ENCODE results near the gene CD84. TPM values are rescaled to one million over a fixed set of nuclear protein-coding genes. Genes with fewer than 3 reads are reported as not detected.
"Not testable (repeated sequence)": the region's sequence is repeated elsewhere in the genome, so short reads cannot be mapped to it uniquely, and the experiment has no call there.

Gene CD84
- total RNA-seq, 4 donors from 2014 or later: 2.7 to 24.8 (median 5.2) TPM

GRCh38 chr1:160588468-160588867, 9.2 kb upstream of the CD84 start:
- no peak for DNase-seq
- H3K36me3 ChIP-seq: no peaks in the 10 kb centered on the region
- no peak for TF ChIP-seq POLR2A (IDR thresholded peaks at IDR 0.05)
- TF ChIP-seq, protein P1, sequence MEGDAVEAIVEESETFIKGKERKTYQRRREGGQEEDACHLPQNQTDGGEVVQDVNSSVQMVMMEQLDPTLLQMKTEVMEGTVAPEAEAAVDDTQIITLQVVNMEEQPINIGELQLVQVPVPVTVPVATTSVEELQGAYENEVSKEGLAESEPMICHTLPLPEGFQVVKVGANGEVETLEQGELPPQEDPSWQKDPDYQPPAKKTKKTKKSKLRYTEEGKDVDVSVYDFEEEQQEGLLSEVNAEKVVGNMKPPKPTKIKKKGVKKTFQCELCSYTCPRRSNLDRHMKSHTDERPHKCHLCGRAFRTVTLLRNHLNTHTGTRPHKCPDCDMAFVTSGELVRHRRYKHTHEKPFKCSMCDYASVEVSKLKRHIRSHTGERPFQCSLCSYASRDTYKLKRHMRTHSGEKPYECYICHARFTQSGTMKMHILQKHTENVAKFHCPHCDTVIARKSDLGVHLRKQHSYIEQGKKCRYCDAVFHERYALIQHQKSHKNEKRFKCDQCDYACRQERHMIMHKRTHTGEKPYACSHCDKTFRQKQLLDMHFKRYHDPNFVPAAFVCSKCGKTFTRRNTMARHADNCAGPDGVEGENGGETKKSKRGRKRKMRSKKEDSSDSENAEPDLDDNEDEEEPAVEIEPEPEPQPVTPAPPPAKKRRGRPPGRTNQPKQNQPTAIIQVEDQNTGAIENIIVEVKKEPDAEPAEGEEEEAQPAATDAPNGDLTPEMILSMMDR (IDR thresholded peaks at IDR 0.05): no peak
- H3K4me1 ChIP-seq: no peaks in the 10 kb centered on the region
- no peak overlapping the region for H3K4me3 ChIP-seq
- no peaks in the 10 kb centered on the region for H3K9me3 ChIP-seq
- no peak overlapping the region for H3K27ac ChIP-seq
- H3K27me3 ChIP-seq: no peaks in the 10 kb centered on the region

GRCh38 chr1:160584784-160585183, 5.5 kb upstream of the CD84 start:
- no peaks in the 10 kb centered on the region for H3K27me3 ChIP-seq
- no peak for DNase-seq
- no peak overlapping the region for H3K27ac ChIP-seq
- no peak for TF ChIP-seq POLR2A (IDR thresholded peaks at IDR 0.05)
- TF ChIP-seq, protein P1 (IDR thresholded peaks at IDR 0.05): no peak
- H3K36me3 ChIP-seq: no peaks in the 10 kb centered on the region
- H3K4me3 ChIP-seq: no peak overlapping the region
- peaks cover 0 to 4% (median 0%) of the 10 kb centered on the region in 4 donors for H3K4me1 ChIP-seq
- H3K9me3 ChIP-seq: no peaks in the 10 kb centered on the region

GRCh38 chr1:160582976-160583375, 3.7 kb upstream of the CD84 start:
- not testable (repeated sequence) for H3K4me1 ChIP-seq, H3K27me3 ChIP-seq, H3K9me3 ChIP-seq, H3K4me3 ChIP-seq, H3K27ac ChIP-seq, DNase-seq, H3K36me3 ChIP-seq

GRCh38 chr1:160581961-160582360, 2.7 kb upstream of the CD84 start:
- no peaks in the 10 kb centered on the region for H3K9me3 ChIP-seq
- H3K4me3 ChIP-seq: no peak overlapping the region
- peaks cover 0 to 4% (median 2%) of the 10 kb centered on the region in 4 donors for H3K4me1 ChIP-seq
- peak overlapping the region in 2 of 4 donors; percentile 17 to 64 for H3K27ac ChIP-seq
- TF ChIP-seq POLR2A (IDR thresholded peaks at IDR 0.05): no peak
- TF ChIP-seq, protein P1 (IDR thresholded peaks at IDR 0.05): no peak
- H3K36me3 ChIP-seq: no peaks in the 10 kb centered on the region
- no peaks in the 10 kb centered on the region for H3K27me3 ChIP-seq
- no peak for DNase-seq

DNA sequence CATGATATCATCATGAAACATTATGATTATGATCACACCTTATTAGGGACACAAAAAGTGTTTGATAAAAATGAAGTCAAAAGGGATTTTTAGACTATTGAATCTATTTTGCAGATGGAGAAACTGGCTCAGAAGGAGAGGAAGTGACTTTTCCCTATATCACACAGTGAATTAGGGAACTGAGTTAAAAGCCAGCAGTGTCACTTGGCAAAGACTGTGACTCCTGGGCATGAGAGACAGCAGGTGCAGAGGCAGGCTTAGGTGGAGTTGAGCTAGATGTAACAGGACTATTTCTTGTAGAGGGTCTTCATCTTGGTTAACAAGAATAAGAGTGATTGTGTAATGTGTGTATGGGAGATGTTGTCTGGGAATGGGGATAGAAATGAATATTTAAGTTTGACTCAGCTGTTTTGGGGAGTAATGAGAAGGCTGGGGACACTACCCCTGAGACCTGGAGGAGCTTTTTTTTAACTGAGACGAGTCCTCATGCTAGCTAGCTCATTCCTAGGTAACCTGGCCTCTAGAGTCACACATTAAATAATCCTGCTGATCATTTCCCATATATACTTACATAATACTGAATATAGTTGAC, 1.0 kb upstream of the CD84 start:
- Histone ChIP-seq H3K4me1 (peaks cover 0 to 9% (median 2%) of the 10 kb centered on the region in 4 donors), H3K27ac (peak overlapping the region in 3 of 4 donors; percentile 14 to 35 (median 32)), H3K9me3 (no peaks in the 10 kb centered on the region), H3K27me3 (no peaks in the 10 kb centered on the region), H3K4me3 (no peak overlapping the region), H3K36me3 (no peaks in the 10 kb centered on the region)
- no peak for TF ChIP-seq POLR2A (IDR thresholded peaks at IDR 0.05)
- no peak for DNase-seq

DNA sequence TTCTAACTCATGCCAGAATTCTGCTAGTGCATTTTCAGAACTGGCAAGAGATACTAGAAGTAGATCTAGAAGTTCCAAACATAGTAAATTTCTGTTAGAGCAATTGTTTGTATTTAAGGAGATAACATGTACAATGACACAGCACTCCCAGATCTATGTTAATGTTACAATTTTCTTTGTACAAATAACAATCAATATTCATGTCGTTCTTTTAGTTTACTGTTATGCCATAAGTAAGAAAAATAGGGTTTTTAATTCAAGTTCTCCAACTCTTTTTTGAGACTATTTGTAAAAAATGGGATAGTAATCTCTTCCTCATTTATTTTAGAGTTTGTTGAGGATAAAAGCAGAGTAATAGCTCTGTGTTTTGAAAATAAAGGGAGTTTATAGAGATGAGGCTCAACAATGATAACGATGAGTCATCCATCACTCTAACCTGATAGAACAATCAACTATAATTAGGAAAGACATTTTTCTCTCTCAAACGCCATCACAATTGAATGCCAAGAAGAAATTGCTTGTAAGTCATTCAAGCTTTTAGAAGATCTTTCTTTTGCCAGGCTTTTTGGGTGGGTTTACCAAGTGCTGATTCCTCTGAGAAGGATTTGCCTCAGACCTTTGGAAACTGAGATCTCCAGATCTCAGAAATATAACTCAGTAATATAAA, 638 bp downstream of the CD84 start:
- H3K27me3 ChIP-seq: no peaks in the 10 kb centered on the region
- peaks cover 0 to 9% (median 2%) of the 10 kb centered on the region in 4 donors for H3K4me1 ChIP-seq
- DNase-seq: no peak
- H3K4me3 ChIP-seq: peak overlapping the region; percentile 24 to 33 (median 28)
- H3K9me3 ChIP-seq: no peaks in the 10 kb centered on the region
- peak overlapping the region; percentile 41 to 79 (median 64) for H3K27ac ChIP-seq
- no peaks in the 10 kb centered on the region for H3K36me3 ChIP-seq
- no peak for TF ChIP-seq POLR2A (IDR thresholded peaks at IDR 0.05)
- TF ChIP-seq, protein P1 (IDR thresholded peaks at IDR 0.05): no peak

Data from Peyer's patch (tissue), 4 donors.